Caco-2 (cell line): ENCODE data around the gene BHMT. TPM values are rescaled to one million over a fixed set of nuclear protein-coding genes. Genes with fewer than 3 reads are reported as not detected.

ENCODE experiments used
- BruUV-seq: library from RNA; stranded (reverse); fragments of 400-500 nt; replicated peaks from 2 replicates; lab custom pipeline; 2021; lab: Mats Ljungman, UMichigan
- CTCF ChIA-PET: fragments of 300-600 bp; sonication (Branson Sonifier 250); formaldehyde crosslinking; loops from one replicate; lab custom pipeline; 2022; ENCODE audit warnings: antibody characterized with exemption; lab: Charles Lee
- POLR2A ChIA-PET: fragments of 300-600 bp; sonication (Branson Sonifier 250); formaldehyde crosslinking; loops from one replicate; lab custom pipeline; 2022; ENCODE audit warnings: antibody characterized with exemption; lab: Charles Lee
- DNase-seq, 2 experiments: peaks; one replicate each; pipeline versions ENCODE4 v3.0.0 to v3.0.0-alpha.2; 2020 to 2022
- H3K27me3 ChIP-seq: replicated peaks from 2 replicates; pipeline ENCODE4 v1.6.0; 2011; ENCODE audit warnings: low read length; ENCODE audit not compliant: control insufficient read depth, insufficient read depth
- H3K36me3 ChIP-seq: 2 replicates; pipeline ENCODE4 v1.5.1; 2011; ENCODE audit warnings: low read length; ENCODE audit not compliant: control insufficient read depth, insufficient read depth
- H3K4me1 ChIP-seq: fragments of 250-450 bp; sonication (Bioruptor Pico); 2 replicates; pipeline ENCODE4 v1.5.1; 2020; ENCODE audit warnings: mild to moderate bottlenecking
- H3K4me3 ChIP-seq: 2 replicates; pipeline ENCODE4 v1.5.1; 2011; ENCODE audit warnings: low read depth, mild to moderate bottlenecking, control low read depth, low read length
- H3K9me3 ChIP-seq: fragments of 250-450 bp; sonication (Bioruptor Pico); 2 replicates; pipeline ENCODE4 v1.5.1; 2020; ENCODE audit warnings: mild to moderate bottlenecking, moderate library complexity
- H3K27ac Mint-ChIP-seq: one replicate; pipeline ENCODE4 v1.8.0; 2022; ENCODE audit warnings: mixed read lengths; ENCODE audit not compliant: unreplicated experiment
- H3K27me3 Mint-ChIP-seq: one replicate; pipeline ENCODE4 v1.8.0; 2022; ENCODE audit warnings: mixed read lengths; ENCODE audit not compliant: insufficient read depth, unreplicated experiment
- H3K36me3 Mint-ChIP-seq: one replicate; pipeline ENCODE4 v1.8.0; 2022; ENCODE audit warnings: mild to moderate bottlenecking, mixed read lengths; ENCODE audit not compliant: insufficient read depth, unreplicated experiment
- H3K4me1 Mint-ChIP-seq: one replicate; pipeline ENCODE4 v1.8.0; 2022; ENCODE audit warnings: low read depth, mixed read lengths; ENCODE audit not compliant: unreplicated experiment
- H3K4me3 Mint-ChIP-seq: one replicate; pipeline ENCODE4 v1.8.0; 2022; ENCODE audit warnings: mild to moderate bottlenecking, moderate library complexity, mixed read lengths; ENCODE audit not compliant: unreplicated experiment
- H3K9me3 Mint-ChIP-seq: one replicate; pipeline ENCODE4 v1.8.0; 2022; ENCODE audit warnings: mixed read lengths; ENCODE audit not compliant: unreplicated experiment
- intact Hi-C: fragments of 100-400 bp; cut with micrococcal nuclease; formaldehyde crosslinking; loops from one replicate; pipeline ENCODE4 v1.10.0; 2022; ENCODE audit not compliant: unreplicated experiment
- total RNA-seq: library from RNA; stranded (reverse); gene quantifications from 2 replicates; pipeline ENCODE4 v1.2.3, GENCODE V29; 2022
- TF ChIP-seq, protein P1 (sequence below), 2 experiments: fragments of 200-600 bp in 1 of 2; IDR thresholded peaks; 1 replicate in 1 of 2; 2 replicates in 1 of 2; pipeline versions ENCODE4 v1.5.1 to v1.8.0; 2011 to 2022; ENCODE audit warnings: antibody characterized with exemption in 1 of 2, control low read depth in 1 of 2, inconsistent platforms in 1 of 2, low read depth in 1 of 2, low read length in 1 of 2, mild to moderate bottlenecking in 1 of 2, moderate library complexity in 1 of 2; ENCODE audit not compliant: insufficient read depth in 1 of 2, severe bottlenecking in 1 of 2, unreplicated experiment in 1 of 2

Gene BHMT
- total RNA-seq, 1 experiment from 2014 or later: not detected

DNA sequence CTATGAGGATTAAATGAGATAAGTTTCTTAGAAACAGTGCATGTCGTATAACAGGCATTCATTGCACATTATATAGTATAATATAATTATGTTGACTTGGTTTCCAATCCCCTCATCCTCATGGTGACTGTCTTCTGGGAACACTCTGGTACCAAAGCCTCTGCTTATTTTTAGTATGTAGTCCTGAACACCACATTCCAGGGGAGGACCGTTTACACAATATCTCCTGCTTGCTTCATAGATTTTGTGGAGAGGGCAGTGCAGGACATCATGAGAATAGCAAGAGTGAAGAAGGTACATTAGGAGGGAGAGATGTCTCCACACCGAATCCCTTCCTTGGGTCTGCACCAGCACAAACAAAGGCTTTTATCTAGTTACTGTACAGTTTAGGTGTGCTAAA, 20.5 kb upstream of the BHMT start:
- CTCF ChIA-PET: no interaction called here
- Mint-ChIP-seq H3K9me3 (no peaks in the 10 kb centered on the region), H3K36me3 (no peaks in the 10 kb centered on the region), H3K4me3 (no peak overlapping the region), H3K27ac (no peak overlapping the region), H3K27me3 (peaks cover 1% of the 10 kb centered on the region), H3K4me1 (peaks cover 9% of the 10 kb centered on the region)
- H3K36me3 ChIP-seq: no peaks in the 10 kb centered on the region
- H3K4me1 ChIP-seq: 0 out of 2 replicates have a peak, but pooled peaks cover 7% of the 10 kb centered on the region
- no peak overlapping the region for H3K4me3 ChIP-seq
- no TSS peak for BruUV-seq
- TF ChIP-seq, protein P1, sequence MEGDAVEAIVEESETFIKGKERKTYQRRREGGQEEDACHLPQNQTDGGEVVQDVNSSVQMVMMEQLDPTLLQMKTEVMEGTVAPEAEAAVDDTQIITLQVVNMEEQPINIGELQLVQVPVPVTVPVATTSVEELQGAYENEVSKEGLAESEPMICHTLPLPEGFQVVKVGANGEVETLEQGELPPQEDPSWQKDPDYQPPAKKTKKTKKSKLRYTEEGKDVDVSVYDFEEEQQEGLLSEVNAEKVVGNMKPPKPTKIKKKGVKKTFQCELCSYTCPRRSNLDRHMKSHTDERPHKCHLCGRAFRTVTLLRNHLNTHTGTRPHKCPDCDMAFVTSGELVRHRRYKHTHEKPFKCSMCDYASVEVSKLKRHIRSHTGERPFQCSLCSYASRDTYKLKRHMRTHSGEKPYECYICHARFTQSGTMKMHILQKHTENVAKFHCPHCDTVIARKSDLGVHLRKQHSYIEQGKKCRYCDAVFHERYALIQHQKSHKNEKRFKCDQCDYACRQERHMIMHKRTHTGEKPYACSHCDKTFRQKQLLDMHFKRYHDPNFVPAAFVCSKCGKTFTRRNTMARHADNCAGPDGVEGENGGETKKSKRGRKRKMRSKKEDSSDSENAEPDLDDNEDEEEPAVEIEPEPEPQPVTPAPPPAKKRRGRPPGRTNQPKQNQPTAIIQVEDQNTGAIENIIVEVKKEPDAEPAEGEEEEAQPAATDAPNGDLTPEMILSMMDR (IDR thresholded peaks at IDR 0.05; ENCODE audit: insufficient read depth in 1 of 2, low read depth in 1 of 2, low read length in 1 of 2, severe bottlenecking in 1 of 2, unreplicated experiment in 1 of 2): no peak
- POLR2A ChIA-PET: no interaction called here
- intact Hi-C loops: no loop called here
- no peak for DNase-seq
- H3K9me3 ChIP-seq: no peaks in the 10 kb centered on the region; the same call in 1 of the 2 replicates
- H3K27me3 ChIP-seq: no peaks in the 10 kb centered on the region; the same call in 1 of the 2 replicates

DNA sequence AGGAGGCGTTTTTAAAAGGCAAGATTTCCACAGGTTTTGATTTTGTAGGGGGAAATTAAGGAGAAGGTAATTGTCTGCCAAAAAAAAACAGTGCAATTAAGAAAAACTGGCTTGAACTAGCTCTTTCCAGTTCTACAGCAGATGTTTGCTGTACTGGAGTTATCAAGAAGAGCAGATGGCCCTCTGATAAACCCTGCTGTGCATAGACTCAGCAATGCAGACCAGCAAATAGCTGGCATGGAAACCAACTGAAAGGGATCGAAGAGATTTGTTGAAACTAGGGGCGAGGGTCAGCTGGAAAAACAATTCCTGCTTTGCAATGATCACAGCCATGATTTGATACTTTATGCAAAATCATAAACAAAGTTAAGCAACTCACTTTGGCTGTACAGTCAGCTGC, 17.8 kb upstream of the BHMT start:
- H3K27me3 Mint-ChIP-seq: no peaks in the 10 kb centered on the region
- H3K27ac Mint-ChIP-seq: no peak overlapping the region
- no peaks in the 10 kb centered on the region for H3K36me3 ChIP-seq
- H3K9me3 Mint-ChIP-seq: no peaks in the 10 kb centered on the region
- DNase-seq: no peak
- no peak overlapping the region for H3K4me3 ChIP-seq
- no peaks in the 10 kb centered on the region for H3K36me3 Mint-ChIP-seq
- TF ChIP-seq, protein P1 (IDR thresholded peaks at IDR 0.05; ENCODE audit: insufficient read depth in 1 of 2, low read depth in 1 of 2, low read length in 1 of 2, severe bottlenecking in 1 of 2, unreplicated experiment in 1 of 2): no peak
- ChIA-PET POLR2A (no interaction called here), CTCF (interaction anchor here (0.6 kb wide), 1 partner anchor 374 kb away, joined by 3 read pairs; no protein-coding TSS in a partner anchor)
- intact Hi-C loops: no loop called here
- no peaks in the 10 kb centered on the region for H3K9me3 ChIP-seq
- 0 out of 2 replicates have a peak, but pooled peaks cover 7% of the 10 kb centered on the region for H3K4me1 ChIP-seq
- no peaks in the 10 kb centered on the region; the same call in 1 of the 2 replicates for H3K27me3 ChIP-seq
- no peak overlapping the region for H3K4me3 Mint-ChIP-seq
- peaks cover 9% of the 10 kb centered on the region for H3K4me1 Mint-ChIP-seq
- no TSS peak for BruUV-seq

DNA sequence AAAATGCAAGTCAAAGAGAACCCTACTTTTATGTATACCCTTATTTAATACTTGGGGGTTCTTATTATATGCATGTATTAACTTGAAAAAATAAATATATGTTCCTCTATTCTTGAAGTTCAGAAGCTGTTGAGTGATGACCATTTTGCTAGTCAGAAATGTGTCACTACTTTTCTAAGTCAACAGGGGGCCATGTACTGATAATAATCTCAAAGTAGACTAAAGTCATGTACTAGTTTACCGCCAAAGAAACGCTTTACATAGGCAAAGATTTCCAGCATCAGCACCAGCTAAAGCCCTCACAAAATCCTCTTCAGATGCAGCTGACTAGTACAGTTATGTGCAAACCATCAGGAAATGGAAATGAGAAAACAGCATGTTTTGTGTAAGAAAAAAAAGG, 5.7 kb upstream of the BHMT start:
- Histone ChIP-seq H3K36me3 (no peaks in the 10 kb centered on the region), H3K4me1 (no peaks in the 10 kb centered on the region), H3K27me3 (no peaks in the 10 kb centered on the region), H3K9me3 (no peaks in the 10 kb centered on the region; the same call in 1 of the 2 replicates), H3K4me3 (no peak overlapping the region)
- intact Hi-C loops: no loop called here
- Mint-ChIP-seq H3K27me3 (peaks cover 9% of the 10 kb centered on the region), H3K36me3 (no peaks in the 10 kb centered on the region), H3K9me3 (no peaks in the 10 kb centered on the region), H3K4me3 (no peak overlapping the region), H3K27ac (no peak overlapping the region), H3K4me1 (no peaks in the 10 kb centered on the region)
- no TSS peak for BruUV-seq
- TF ChIP-seq, protein P1 (IDR thresholded peaks at IDR 0.05; ENCODE audit: insufficient read depth in 1 of 2, low read depth in 1 of 2, low read length in 1 of 2, severe bottlenecking in 1 of 2, unreplicated experiment in 1 of 2): no peak
- no peak for DNase-seq
- CTCF ChIA-PET: interaction anchor here (1.8 kb wide), 1 partner anchor 27 kb away, joined by 11 read pairs; no protein-coding TSS in a partner anchor
- POLR2A ChIA-PET: no interaction called here
